NCI-H2081 treated with DMSO at 0.1 percent for 48 hours (cell line): ENCODE data around the gene FKBP9.
"Not testable (repeated sequence)": the region's sequence is repeated elsewhere in the genome, so short reads cannot be mapped to it uniquely, and the experiment has no call there.

Experiments
- DNase-seq: peaks from one replicate; lab custom pipeline; 2025; lab: John Stamatoyannopoulos, UW

Gene FKBP9

GRCh38 chr7:32957326-32958045 lies at the start of gene FKBP9:
Gene FKBP9 (plus strand): TSS chr7:32957440. CDS start chr7:32957574, 134 bp downstream.
- DNase-seq: no peak

GRCh38 chr7:32910195-32910594 lies 47.0 kb upstream of the FKBP9 start:
- no peak for DNase-seq

GRCh38 chr7:32914184-32914583 lies 43.1 kb upstream of the FKBP9 start:
- DNase-seq: no peak

- DNase-seq: no peak
These were observed 42.2 kb upstream of the FKBP9 start for GRCh38 chr7:32915041-32915536.

GRCh38 chr7:32916006-32916405 lies 41.2 kb upstream of the FKBP9 start:
- no peak for DNase-seq

GRCh38 chr7:32916994-32917393 lies 40.2 kb upstream of the FKBP9 start:
- DNase-seq: not testable (repeated sequence)

- no peak for DNase-seq
These were observed 35.3 kb upstream of the FKBP9 start for GRCh38 chr7:32921896-32922295.

- DNase-seq: no peak
These were observed 28.4 kb upstream of the FKBP9 start for GRCh38 chr7:32928785-32929298.

- DNase-seq: no peak
These were observed 27.7 kb upstream of the FKBP9 start for GRCh38 chr7:32929430-32930143.

- no peak for DNase-seq
These were observed 26.9 kb upstream of the FKBP9 start for GRCh38 chr7:32930378-32930777.

GRCh38 chr7:32935558-32935957 lies 21.7 kb upstream of the FKBP9 start:
- no peak for DNase-seq

- no peak for DNase-seq
These were observed 20.6 kb upstream of the FKBP9 start for GRCh38 chr7:32936689-32937088.

- no peak for DNase-seq
These were observed 19.7 kb upstream of the FKBP9 start for GRCh38 chr7:32937344-32938174.

- no peak for DNase-seq
These were observed 16.1 kb upstream of the FKBP9 start for GRCh38 chr7:32941181-32941580.

- no peak for DNase-seq
These were observed 15.4 kb upstream of the FKBP9 start for GRCh38 chr7:32941681-32942414.

- DNase-seq: no peak
These were observed 14.6 kb upstream of the FKBP9 start for GRCh38 chr7:32942415-32943251.

- no peak for DNase-seq
These were observed 13.8 kb upstream of the FKBP9 start for GRCh38 chr7:32943252-32944030.

- DNase-seq: no peak
These were observed 9.7 kb upstream of the FKBP9 start for GRCh38 chr7:32947420-32947983.

- no peak for DNase-seq
These were observed 9.0 kb upstream of the FKBP9 start for GRCh38 chr7:32948202-32948601.
